Measurements from ENCODE around the gene MEIS1.

The MEIS1 gene

DNA sequence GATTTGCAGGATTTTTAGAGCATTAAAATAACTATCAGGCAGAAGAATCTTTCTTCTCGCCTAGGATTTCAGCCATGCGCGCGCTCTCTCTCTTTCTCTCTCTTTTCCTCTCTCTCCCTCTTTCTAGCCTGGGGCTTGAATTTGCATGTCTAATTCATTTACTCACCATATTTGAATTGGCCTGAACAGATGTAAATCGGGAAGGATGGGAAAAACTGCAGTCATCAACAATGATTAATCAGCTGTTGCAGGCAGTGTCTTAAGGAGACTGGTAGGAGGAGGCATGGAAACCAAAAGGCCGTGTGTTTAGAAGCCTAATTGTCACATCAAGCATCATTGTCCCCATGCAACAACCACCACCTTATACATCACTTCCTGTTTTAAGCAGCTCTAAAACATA lies 137.0 kb downstream of the MEIS1 start:
- no peak for DNase-seq

DNA sequence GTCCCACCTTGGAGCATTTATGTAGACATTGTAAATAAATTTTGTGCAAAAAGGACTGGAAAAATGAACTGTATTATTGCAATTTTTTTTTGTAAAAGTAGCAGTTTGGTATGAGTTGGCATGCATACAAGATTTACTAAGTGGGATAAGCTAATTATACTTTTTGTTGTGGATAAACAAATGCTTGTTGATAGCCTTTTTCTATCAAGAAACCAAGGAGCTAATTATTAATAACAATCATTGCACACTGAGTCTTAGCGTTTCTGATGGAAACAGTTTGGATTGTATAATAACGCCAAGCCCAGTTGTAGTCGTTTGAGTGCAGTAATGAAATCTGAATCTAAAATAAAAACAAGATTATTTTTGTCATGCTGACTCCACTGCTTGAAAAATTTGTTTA lies 137.5 kb downstream of the MEIS1 start:
- DNase-seq = no peak

DNA sequence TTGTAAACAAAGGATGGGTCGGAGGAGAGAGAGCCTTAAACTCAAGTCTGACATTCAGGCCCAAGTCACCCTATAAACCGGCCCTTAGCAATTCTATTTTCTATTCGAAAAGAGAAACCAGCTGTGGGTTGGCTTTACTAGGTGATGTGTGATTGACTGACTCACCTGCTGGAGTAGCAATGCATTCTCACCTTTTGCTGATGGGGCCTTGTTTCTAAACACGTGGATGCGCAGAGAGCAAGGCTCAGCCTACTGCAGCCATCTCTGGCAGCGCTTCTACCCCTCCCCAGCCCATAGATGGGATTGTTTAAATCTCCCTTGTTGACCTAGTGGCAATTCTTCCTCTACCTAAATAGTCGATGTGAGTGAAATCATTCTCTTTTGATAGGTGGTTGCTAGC lies 138.5 kb downstream of the MEIS1 start:
- no peak for DNase-seq

DNA sequence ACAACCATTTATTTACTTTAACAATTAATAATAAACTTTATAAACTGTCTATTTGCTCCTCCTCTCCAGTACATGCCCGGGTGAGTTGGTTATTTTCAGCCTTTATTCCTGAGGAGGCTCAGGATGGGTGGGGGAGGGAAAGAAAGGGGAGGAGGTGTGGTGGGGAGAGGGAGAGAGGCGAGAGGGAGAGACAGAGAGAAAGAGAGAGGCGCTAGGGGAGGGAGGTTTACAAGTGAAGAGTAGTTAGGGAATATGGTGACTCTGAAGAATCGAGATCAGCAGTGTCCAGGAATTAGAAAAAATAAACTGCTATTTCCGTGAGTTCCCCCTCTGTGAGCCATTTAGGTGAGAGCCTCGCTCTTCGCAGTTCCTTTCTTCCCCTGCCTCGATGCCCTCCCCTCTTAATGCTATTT lies 138.9 kb downstream of the MEIS1 start:
- no peak for DNase-seq

DNA sequence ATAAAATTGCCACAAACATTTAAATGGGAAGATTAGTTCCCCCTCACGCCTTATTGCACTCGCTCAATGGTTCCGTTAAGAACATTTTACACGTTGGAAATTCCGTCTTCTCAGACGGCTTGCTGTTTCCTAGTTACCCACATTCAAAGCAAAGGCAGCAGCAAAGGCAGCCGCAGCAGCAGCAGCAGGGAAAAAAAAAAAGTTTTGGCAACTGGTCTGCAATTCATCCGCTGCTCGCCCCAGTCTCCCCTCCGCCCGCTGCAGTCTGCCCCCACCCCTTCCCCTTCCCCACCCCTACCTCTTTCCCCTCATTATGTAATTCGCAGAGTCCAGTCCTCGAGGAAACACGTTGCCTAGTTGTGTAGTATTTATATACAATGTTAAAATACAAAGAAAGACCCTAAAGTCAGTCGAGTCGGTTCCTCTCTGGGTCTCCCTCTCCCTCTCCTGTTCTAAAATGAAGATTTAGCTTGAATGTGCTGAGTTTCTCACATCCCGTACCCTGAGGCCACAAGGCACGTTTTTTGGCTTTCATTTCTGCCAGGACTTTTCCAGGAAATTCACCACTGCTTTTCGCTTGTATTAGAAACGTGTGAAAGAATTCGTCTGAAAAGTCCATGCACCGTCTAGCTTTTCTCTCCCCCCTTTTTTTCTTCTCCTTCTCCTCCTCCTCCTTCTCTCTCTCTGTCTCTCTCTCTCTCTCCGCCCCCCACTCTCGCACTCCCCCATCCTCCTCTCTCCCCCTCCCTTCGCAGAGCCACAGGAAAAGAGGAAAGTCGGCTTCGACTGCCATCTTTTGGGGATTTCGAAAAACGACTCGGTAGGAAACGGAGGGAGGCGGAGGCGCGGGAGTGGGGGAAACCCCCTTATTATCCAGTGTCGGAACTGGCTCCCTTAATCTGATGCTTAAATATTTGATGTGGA lies 140.0 kb downstream of the MEIS1 start:
- DNase-seq = peak; percentile 37

DNA sequence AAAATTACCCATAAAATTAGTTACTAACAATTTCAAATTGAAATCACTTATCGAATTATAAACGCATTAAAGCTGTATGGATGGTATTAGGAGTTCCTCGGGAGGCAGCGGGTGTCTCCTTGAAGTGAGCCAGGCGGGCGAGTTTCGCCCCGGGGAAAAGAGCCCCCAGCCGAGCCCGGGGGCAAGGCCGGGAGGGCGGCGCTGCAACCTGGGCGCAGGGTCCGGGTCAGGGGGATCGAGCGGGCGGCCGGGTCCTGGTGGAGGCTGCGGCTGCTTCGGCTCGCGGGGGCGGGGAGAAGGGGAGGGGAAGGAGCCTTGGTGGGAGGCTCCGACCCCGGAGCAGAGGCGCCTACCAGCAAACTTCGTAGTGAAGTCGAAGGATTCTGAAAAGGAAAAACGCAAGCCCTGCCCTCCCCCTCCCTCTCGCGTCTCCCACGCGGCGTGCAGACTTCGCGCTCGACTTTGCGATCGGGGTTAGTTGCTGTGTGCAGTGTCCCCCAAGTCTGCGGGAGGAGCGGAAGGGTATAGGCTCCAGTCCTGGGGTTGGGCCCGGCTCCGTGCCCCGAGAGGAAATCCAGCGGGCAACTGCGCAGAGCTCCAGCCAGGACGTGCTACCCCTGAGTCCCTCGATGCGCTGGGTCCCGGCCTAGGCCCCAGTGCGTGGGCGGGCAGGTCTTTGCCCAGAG lies 140.8 kb downstream of the MEIS1 start:
- DNase-seq = no peak

DNA sequence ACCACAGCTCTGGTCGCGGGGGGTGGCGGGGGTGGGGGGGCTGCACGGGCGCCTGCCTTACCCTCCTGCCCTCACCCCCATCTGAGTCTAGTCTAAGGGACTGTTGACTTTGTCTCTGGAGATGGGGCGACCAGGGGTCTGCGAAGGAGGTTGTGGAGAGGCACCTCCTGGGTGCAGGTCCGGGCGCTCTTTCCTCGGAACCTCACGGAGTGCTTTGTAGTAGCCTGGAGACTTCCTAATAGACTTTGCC lies 141.3 kb downstream of the MEIS1 start:
- DNase-seq = no peak

DNA sequence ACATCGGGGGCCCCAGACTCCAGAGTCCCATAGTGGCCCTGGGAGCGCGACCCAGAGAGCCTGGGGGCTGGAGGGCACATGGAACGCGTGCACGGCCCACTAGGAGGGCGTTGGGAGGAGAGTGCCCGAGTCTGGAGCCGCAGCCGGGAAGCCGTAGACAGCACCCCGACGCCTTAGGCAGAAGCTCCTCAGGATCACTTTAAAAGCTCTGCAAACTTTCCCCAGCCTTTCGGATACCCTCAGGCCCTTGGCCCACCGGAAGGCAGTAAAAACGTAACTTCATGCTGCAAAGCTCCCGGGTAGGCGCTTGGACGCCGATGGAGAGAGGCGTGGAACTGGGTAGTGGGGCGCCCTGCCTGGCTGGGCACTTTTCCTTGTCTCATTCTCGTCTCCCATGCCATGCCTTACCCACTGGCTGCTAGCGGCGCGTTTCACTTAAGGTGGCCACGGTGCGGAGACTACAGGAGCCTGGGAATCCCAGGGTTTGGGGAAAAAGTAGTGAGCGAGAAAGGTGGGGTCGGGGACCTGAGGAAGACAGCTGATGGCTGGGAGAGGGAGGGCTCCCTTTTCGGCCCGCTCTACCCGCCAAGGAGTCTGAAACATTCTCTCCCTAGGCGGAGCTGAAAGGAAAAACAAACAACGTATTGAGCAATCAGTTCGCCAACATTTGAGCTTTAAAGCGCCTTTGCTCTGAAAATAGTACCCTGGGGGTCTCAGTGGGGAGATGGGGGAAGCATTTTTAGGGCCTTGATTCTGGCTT lies 141.8 kb downstream of the MEIS1 start:
- DNase-seq = no peak

DNA sequence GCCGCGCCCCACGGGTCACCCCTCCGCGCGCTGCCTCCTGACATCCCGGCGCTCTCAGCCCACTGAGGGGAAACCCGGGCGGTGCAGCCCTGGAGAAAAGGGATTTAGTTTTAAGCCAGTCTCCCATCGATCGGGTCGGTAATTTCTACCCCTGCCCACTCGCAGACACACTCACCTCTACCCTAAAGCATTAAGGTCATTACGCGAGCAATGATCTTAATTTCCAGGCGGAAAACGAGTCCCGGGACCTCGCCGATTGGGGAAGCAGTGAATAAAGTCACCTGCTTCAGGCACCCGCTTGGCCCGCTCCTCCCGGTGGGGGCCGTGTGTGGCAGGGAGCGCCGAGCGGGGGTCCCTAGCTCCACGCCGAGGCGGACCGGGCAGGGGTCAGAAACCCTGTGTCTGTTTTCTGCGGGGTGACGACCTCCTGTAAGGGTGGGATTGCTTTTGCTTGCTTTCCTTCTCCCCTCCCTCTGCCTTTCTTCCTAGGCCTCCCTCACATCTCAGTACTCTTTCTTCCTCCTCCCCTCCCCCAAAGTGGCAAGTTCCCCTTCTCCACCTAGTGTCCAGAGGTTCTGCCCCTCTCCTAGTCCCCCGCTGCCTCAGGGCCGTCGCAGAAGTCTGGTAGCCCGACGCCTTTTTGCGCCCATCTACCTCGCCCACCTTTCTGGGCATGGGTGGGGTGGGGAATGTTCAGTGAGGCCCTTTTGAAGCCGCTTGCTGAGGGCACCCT lies 142.6 kb downstream of the MEIS1 start:
- DNase-seq = no peak

DNA sequence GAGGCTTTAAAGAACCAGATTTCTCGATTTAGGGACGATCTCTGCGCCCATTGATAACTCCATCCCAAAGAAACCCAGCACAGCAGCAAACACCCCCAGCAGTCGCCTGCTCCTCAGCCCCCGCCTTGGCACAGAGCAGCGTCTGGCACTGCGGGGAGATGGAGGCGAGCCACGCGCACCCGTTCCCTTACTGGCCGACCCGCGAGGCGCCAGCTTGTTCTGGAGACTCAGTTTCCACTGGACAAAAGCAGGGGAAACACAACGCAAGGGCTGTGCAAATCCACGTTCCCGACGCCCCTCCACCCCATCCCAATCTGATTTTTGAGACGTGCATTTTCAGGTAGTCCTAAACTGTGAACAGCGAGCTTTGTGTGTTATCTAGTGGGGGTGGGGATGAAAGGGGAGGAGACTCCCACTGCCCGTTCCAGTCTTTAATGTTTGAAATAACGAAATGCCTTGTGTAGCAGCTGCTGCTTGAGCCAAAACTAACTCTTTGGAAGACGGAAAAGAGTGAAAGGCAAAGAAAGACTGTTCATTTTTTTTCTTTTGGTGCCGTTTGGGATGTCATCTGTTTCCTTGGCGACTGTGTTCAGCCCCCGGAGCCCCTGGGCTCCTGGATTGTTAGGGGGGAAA lies 143.2 kb downstream of the MEIS1 start:
- no peak for DNase-seq

DNA sequence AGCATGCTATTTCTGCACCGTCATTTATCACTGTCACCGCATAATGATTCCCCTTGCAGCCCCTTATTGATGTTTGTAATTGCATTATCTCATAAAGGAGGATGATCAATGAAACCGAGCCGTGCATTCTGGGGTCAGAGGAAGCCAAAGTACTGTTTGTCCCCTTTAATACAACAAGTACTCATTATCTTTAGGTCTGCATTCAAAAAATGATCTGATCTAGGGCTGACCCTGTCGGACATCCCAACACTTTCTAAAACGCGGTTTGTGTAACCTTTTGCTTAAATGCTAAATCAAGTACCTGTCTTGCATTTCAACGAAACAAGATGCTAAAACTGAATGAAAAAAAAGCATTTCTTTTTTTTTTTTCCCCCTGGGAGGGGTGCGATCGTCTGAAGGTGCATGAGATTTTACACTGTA lies 143.8 kb downstream of the MEIS1 start:
- no peak for DNase-seq

DNA sequence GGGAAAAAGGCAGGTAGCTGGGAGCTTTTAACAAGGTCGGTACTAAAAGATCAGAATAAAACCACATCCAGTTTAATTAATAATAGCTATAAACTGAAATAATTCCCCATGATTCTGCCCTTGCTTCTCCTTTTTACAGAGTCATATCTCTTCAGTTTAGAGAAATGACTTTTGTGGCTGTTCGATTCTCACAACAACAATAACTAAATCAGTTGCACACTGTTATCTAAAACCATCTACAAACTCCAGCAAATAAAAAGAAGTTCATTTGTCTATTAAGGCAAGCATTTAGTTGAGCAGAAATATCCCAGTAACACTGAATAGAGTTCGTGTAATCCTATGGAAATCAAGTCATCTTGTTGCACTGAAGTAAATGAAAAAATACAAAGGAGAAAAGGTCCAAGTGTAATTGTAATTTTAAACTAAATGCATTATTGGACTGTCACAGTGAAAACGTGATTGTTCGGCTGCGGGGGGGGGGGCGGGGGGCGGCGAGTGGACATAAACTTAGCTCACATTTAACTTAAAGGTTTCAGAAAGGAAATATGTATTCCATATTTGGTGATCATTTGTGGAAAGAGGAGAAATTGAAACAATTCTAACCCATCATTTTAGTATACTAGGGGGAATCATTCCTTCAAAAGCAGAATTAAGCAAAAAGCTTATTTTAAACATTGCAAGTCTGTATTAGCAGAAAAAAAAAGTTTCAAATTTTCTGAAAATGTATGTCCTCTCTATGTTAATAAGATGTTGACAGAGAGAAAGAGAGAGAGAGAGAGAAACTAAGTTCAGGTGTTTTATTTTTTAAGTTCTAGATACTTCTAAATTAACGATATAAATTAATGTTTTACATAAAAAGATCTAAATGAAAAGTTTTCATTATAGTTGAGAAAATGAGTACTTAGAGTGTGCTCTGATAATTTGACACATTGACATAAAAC lies 144.5 kb downstream of the MEIS1 start:
- no peak for DNase-seq

DNA sequence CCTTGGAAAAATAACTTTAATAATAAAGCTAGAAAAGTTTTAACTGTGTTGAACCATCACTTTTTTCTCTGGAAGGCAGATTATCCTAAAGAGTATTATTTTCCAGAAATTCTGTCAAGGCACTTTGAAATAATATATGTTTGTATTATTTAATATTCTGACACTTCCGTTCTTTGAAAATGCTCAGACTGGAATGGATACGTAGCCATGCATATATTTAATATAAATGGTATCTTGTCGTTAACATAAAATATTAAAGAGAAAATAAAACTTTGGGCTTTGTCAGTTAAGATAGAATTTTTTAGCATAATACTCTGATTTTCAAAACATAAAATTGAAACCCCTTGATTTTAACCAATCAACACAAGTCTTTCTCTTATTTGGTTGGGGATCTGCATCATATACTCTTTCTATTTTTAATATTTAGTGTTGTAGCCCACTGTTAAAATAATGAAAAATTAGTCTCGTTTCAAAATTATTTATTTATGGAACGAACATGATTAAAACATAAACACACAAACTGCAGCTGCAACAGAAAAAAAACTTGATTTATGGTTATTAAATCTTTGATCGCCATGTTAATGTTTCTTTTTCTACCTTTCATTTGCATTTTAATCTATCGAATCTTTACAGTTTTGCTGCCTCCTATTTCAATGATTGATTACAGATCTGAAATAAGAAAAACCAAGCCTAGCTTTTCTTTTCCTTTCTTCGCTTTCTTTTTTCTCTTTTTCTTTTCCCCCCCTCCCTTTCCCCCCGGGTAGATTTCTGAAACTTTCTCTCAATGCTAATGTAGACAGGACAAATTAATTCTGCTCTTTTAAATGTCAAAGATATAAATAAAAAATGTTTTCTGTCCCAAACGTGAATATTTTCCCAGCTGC lies 145.5 kb downstream of the MEIS1 start:
- no peak for DNase-seq

DNA sequence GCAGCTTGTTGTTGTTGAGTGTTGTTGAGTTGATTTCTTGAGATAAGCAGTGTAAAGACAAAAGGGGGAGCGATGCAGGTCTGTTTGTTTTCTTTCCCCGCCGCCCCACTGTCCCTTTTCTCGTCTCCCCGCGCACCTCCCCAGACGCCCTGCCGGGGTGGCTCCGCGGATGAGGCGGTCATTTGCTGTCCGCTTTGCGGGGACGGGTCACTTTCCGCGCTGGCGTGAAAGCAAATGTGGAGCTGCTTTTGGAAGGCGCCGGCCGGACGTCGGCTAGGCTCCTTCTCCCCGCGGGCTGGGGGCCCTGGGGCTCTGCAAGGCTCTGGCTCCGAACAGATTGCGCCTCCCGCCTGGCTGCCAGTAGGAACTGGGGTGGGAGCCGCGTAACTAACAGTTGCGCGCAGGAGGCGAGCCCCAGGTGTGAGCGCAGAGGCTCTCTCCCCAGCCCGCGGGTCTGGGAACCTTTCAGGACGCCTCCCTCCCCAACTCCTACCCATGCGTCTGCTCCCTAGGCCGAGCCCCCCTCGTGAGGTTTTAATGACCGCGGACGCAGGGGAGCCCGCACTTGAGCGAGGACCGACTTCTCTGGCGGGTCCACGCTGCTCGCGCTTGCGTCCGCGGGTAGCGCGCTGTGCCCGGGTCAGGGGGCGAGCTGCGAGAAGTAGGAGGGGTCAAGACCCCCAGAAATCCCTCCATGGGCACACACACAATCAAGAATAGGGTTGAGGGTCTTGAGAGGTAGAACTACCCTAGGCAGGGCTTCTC lies 146.6 kb downstream of the MEIS1 start:
- DNase-seq = no peak

DNA sequence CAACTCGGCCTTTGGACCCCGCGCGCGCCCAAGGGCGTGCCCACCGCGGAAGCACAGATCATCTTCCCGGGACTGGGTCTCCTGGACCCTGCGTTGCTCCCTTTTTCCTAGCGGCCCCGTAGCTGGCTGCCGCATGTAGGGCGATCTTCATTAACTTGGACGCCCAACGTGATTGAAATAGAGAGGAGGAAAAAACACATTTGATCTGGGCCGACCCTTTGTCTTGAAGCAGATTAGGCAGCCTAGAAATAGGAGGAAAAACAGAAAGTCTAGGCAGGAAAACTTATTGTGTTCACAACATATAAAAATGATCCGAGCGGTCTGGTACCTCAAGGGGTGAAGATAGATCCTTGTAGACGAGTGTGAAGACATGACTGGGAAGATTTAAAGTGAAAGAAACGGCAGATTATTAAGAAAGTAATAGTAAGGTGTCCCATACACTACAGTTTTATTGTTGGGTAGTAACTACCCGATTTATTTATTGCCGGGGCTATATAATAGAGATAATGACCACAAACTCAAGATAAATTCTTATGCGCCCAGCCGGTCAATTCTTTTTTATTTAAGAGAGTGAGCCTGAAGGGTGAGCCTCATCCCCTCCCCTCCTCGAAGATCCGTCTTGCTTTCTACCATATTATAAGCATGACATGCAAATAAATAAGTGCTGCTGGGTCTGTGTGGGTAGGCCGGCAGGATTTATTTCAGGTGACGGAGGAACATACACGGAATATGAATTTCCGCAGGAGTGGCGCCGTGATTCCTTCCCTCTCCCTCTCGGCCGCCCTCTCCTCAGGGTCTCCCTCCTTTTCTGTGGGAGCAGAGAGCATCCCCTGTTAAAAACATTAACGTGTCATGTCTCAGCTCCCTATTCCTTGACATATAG lies 147.4 kb downstream of the MEIS1 start:
- no peak for DNase-seq

DNA sequence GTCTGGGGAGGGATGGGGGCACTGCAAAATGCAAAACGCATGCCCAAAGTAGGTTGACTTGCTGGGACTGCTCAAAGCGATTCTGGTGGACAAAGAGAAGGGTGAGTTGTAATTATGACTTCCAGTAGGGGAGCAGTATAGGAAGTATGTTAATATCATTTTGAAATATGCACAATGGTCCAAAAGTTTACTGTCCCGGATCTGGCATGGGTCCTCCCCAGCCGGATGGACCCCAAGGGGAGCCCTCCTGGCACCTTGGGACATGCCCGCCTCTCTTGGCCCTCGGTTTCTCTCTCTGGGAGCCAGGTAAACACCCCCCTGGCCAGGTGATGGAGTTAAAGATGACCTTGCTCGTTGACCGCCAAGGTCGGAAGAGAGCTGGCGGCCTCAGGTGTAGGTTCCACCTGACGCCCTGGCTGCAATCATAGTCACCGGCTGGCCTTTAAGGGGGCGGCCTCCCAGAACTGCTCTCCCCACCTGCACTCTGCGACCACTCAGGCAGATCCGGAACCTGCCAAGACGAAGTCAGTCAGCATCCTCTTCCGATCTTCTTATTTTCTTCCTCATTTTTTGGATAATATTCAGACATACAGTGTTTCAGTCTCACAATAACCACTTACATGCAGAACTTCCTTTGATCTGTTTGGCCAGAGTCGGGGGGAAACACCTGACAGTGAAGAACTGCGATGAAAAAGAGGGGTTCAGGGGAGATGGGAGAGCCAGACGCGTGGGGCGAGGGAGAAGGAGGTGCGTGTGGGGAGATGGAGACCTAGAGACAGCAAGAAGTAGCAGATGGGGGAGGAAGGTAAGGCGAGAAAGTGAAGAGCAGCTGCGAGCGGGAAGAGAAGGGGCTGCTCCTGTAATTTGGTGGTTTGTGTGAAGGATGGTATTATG lies 148.3 kb downstream of the MEIS1 start:
- no peak for DNase-seq

DNA sequence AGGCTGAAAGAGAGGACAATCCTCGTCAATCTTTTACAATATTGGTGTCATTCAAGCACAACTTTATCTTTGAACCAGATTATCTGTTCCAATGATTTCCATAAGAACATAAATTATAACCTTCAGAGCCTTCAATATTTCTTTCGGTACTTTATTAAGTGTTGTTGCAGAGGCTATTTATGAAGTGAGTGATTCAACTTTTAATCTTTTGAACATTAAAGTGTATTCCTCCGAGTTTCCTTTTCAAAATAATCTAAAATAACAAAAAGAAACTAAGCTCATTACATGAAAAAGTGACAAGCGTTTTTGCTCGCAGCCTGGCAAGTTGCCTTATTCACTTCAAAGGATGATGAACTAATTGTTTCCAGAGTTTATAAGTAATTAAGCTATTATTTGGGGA lies 149.0 kb downstream of the MEIS1 start:
- DNase-seq = no peak

DNA sequence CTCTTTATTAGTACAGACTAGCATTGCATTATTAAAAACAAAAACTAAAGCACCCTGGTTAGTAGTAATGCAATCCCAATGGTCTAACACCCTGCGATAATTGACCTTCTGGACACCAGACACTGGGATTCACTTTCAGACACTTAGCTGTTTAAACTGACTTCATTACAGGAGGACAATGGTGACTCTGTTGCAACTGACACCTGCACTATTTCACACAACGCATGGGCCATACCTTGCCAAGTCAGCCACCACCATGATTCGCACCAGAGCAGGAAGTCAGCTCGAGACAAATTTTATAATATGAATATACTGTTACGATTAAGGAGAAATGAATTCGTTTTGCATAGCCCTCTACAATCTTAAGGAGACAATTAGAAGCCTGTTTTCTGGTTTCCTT lies 150.7 kb downstream of the MEIS1 start:
- no peak for DNase-seq

Data from NCI-H1092 treated with DMSO at 0.1 percent for 48 hours (cell line).